Type B pancreatic cell (in vitro differentiated cells): ENCODE data around the gene NFASC. TPM values are rescaled to one million over a fixed set of nuclear protein-coding genes. Genes with fewer than 3 reads are reported as not detected.

Experiments
- DNase-seq: peaks from one replicate; pipeline ENCODE4 v3.0.0; 2021; ENCODE audit warnings: mixed read lengths; ENCODE audit not compliant: unreplicated experiment; ENCODE audit errors: extremely low spot score
- H3K27ac Mint-ChIP-seq: 2 replicates; pipeline ENCODE4 v1.8.0; 2021; ENCODE audit warnings: mild to moderate bottlenecking, mixed read lengths
- H3K27me3 Mint-ChIP-seq: 2 replicates; pipeline ENCODE4 v1.8.0; 2021; ENCODE audit warnings: mixed read lengths
- H3K36me3 Mint-ChIP-seq: 2 replicates; pipeline ENCODE4 v1.8.0; 2021; ENCODE audit warnings: mixed read lengths
- H3K4me1 Mint-ChIP-seq: one replicate; pipeline ENCODE4 v1.8.0; 2021; ENCODE audit warnings: mixed read lengths; ENCODE audit not compliant: unreplicated experiment
- H3K4me3 Mint-ChIP-seq: 2 replicates; pipeline ENCODE4 v1.8.0; 2021; ENCODE audit warnings: mild to moderate bottlenecking, mixed read lengths
- H3K9me3 Mint-ChIP-seq: 2 replicates; pipeline ENCODE4 v1.8.0; 2021; ENCODE audit warnings: mixed read lengths
- CTCF ChIP-seq: fragments of 200-600 bp; sonication (generic); conservative IDR thresholded peaks from 2 replicates; pipeline ENCODE4 v1.5.0; 2021; ENCODE audit warnings: antibody characterized with exemption, mild to moderate bottlenecking
- total RNA-seq: library from RNA; stranded (reverse); gene quantifications from 2 replicates; pipeline ENCODE4 v1.2.1, GENCODE V29; 2021; ENCODE audit warnings: low replicate concordance

The NFASC gene
- total RNA-seq, 1 donor from 2014 or later, result 16.4 TPM

- no peak for TF ChIP-seq CTCF
- H3K9me3 Mint-ChIP-seq, result no peaks in the 10 kb centered on the region
- no peak overlapping the region for H3K27ac Mint-ChIP-seq
- peaks cover 9% of the 10 kb centered on the region for H3K27me3 Mint-ChIP-seq
- H3K36me3 Mint-ChIP-seq, result no peaks in the 10 kb centered on the region
- DNase-seq, result no peak
- peaks cover 5% of the 10 kb centered on the region for H3K4me1 Mint-ChIP-seq
- no peak overlapping the region for H3K4me3 Mint-ChIP-seq
Measured at GRCh38 chr1:204929487-204930154, 59.0 kb downstream of the NFASC start.

- H3K27ac Mint-ChIP-seq, result no peak overlapping the region
- TF ChIP-seq CTCF, result no peak
Measured at GRCh38 chr1:204930155-204930523, 59.5 kb downstream of the NFASC start.

GRCh38 chr1:204931313-204931712, 60.7 kb downstream of the NFASC start:
- no peak for DNase-seq
- Mint-ChIP-seq H3K4me3 (no peak overlapping the region), H3K4me1 (peaks cover 5% of the 10 kb centered on the region), H3K27ac (no peak overlapping the region), H3K27me3 (peaks cover 5% of the 10 kb centered on the region), H3K9me3 (no peaks in the 10 kb centered on the region), H3K36me3 (no peaks in the 10 kb centered on the region)
- no peak for TF ChIP-seq CTCF

More at GRCh38 chr1:204930155-204930523, 59.5 kb downstream of the NFASC start:
- Mint-ChIP-seq H3K27me3 (peaks cover 9% of the 10 kb centered on the region), H3K4me3 (no peak overlapping the region), H3K9me3 (no peaks in the 10 kb centered on the region), H3K36me3 (no peaks in the 10 kb centered on the region), H3K4me1 (peaks cover 5% of the 10 kb centered on the region)
- no peak for DNase-seq

GRCh38 chr1:204931768-204932572, 61.3 kb downstream of the NFASC start:
- peaks cover 5% of the 10 kb centered on the region for H3K4me1 Mint-ChIP-seq
- peaks cover 9% of the 10 kb centered on the region for H3K27me3 Mint-ChIP-seq
- H3K4me3 Mint-ChIP-seq, result no peak overlapping the region
- no peak overlapping the region for H3K27ac Mint-ChIP-seq
- no peaks in the 10 kb centered on the region for H3K36me3 Mint-ChIP-seq
- TF ChIP-seq CTCF, result no peak
- DNase-seq, result no peak
- no peaks in the 10 kb centered on the region for H3K9me3 Mint-ChIP-seq

DNA sequence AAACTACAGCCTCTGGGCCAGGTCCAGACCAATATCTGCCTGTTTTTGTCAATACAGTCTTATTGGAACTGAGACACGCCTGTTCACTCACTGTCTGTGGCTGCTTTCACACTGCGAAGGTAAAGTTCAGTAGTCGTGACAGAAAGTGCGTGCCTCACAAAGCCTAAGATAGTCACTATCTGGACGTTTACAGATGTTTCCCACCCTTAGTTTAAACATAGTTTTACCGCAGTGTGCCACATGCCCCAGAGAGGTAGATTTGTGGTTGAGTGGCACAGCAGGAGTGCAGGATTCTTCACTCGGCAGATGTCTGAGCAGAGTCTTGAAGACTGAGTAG, 61.9 kb downstream of the NFASC start:
- H3K4me3 Mint-ChIP-seq, result no peak overlapping the region
- no peak for TF ChIP-seq CTCF
- peaks cover 5% of the 10 kb centered on the region for H3K4me1 Mint-ChIP-seq
- H3K27ac Mint-ChIP-seq, result no peak overlapping the region
- DNase-seq, result no peak
- no peaks in the 10 kb centered on the region for H3K9me3 Mint-ChIP-seq
- H3K36me3 Mint-ChIP-seq, result no peaks in the 10 kb centered on the region
- peaks cover 12% of the 10 kb centered on the region for H3K27me3 Mint-ChIP-seq
